ENCODE data around the gene THEM4. TPM values are rescaled to one million over a fixed set of nuclear protein-coding genes. Genes with fewer than 3 reads are reported as not detected.

THEM4 gene
- total RNA-seq, 1 experiment from 2014 or later: 18.6 TPM

GRCh38 chr1:151936653-151937052 lies 27.3 kb upstream of the THEM4 start:
- H3K4me3 Mint-ChIP-seq (ENCODE audit: low read depth, unreplicated experiment): peak overlapping the region; percentile 17
- peaks cover 38% of the 10 kb centered on the region for H3K4me1 Mint-ChIP-seq (ENCODE audit: low read depth, unreplicated experiment)
- intact Hi-C loops (cut with micrococcal nuclease; ENCODE audit: unreplicated experiment): loop anchor here (5.0 kb wide), 1 partner anchor 251 kb away; no protein-coding TSS in a partner anchor
- TF ChIP-seq CTCF (IDR thresholded peaks at IDR 0.05; ENCODE audit: unreplicated experiment): no peak
- BruUV-seq (replicated peaks): no TSS peak
- H3K27me3 Mint-ChIP-seq (ENCODE audit: unreplicated experiment): no peaks in the 10 kb centered on the region
- CTCF ChIA-PET: interaction anchor here (1.1 to 6.7 kb wide), 7 partner anchors 8 to 98 kb away, joined by 3 to 90 read pairs (median 6); no protein-coding TSS in a partner anchor
- DNase-seq: no peak
- peak overlapping the region; percentile 60 for H3K27ac Mint-ChIP-seq (ENCODE audit: unreplicated experiment)
- H3K36me3 Mint-ChIP-seq (ENCODE audit: insufficient read depth, unreplicated experiment): peaks cover 7% of the 10 kb centered on the region
- H3K9me3 Mint-ChIP-seq (ENCODE audit: low read depth, unreplicated experiment): no peaks in the 10 kb centered on the region

GRCh38 chr1:151935894-151936602 lies 26.7 kb upstream of the THEM4 start:
- no peak for TF ChIP-seq CTCF (IDR thresholded peaks at IDR 0.05; ENCODE audit: unreplicated experiment)
- no TSS peak for BruUV-seq (replicated peaks)
- intact Hi-C loops (cut with micrococcal nuclease; ENCODE audit: unreplicated experiment): loop anchor here (2.0 to 5.0 kb wide), 3 partner anchors 29 to 251 kb away; no protein-coding TSS in a partner anchor
- peak overlapping the region; percentile 60 for H3K27ac Mint-ChIP-seq (ENCODE audit: unreplicated experiment)
- peak overlapping the region; percentile 17 for H3K4me3 Mint-ChIP-seq (ENCODE audit: low read depth, unreplicated experiment)
- DNase-seq: no peak
- CTCF ChIA-PET: interaction anchor here (1.1 to 6.7 kb wide), 9 partner anchors 8 to 98 kb away, joined by 3 to 90 read pairs (median 6); no protein-coding TSS in a partner anchor
- H3K36me3 Mint-ChIP-seq (ENCODE audit: insufficient read depth, unreplicated experiment): peaks cover under 1% of the 10 kb centered on the region
- H3K4me1 Mint-ChIP-seq (ENCODE audit: low read depth, unreplicated experiment): peaks cover 32% of the 10 kb centered on the region
- H3K27me3 Mint-ChIP-seq (ENCODE audit: unreplicated experiment): no peaks in the 10 kb centered on the region
- no peaks in the 10 kb centered on the region for H3K9me3 Mint-ChIP-seq (ENCODE audit: low read depth, unreplicated experiment)

- Mint-ChIP-seq H3K36me3 (ENCODE audit: insufficient read depth, unreplicated experiment) (no peaks in the 10 kb centered on the region), H3K27ac (ENCODE audit: unreplicated experiment) (no peak overlapping the region), H3K4me1 (ENCODE audit: low read depth, unreplicated experiment) (peaks cover 28% of the 10 kb centered on the region), H3K27me3 (ENCODE audit: unreplicated experiment) (no peaks in the 10 kb centered on the region), H3K4me3 (ENCODE audit: low read depth, unreplicated experiment) (no peak overlapping the region), H3K9me3 (ENCODE audit: low read depth, unreplicated experiment) (no peaks in the 10 kb centered on the region)
- no peak for TF ChIP-seq CTCF (IDR thresholded peaks at IDR 0.05; ENCODE audit: unreplicated experiment)
- CTCF ChIA-PET: interaction anchor here (0.6 to 6.7 kb wide), 9 partner anchors 9 to 99 kb away, joined by 3 to 90 read pairs (median 6); no protein-coding TSS in a partner anchor
- BruUV-seq (replicated peaks): no TSS peak
- intact Hi-C loops (cut with micrococcal nuclease; ENCODE audit: unreplicated experiment): loop anchor here (2.0 to 5.0 kb wide), 3 partner anchors 30 to 252 kb away; no protein-coding TSS in a partner anchor
- DNase-seq: no peak
These were observed 25.8 kb upstream of the THEM4 start for GRCh38 chr1:151935154-151935553.

- peak; percentile 76 for DNase-seq
- no peaks in the 10 kb centered on the region for H3K36me3 Mint-ChIP-seq (ENCODE audit: insufficient read depth, unreplicated experiment)
- peaks cover 28% of the 10 kb centered on the region for H3K4me1 Mint-ChIP-seq (ENCODE audit: low read depth, unreplicated experiment)
- no peak overlapping the region for H3K27ac Mint-ChIP-seq (ENCODE audit: unreplicated experiment)
- H3K9me3 Mint-ChIP-seq (ENCODE audit: low read depth, unreplicated experiment): no peaks in the 10 kb centered on the region
- no peaks in the 10 kb centered on the region for H3K27me3 Mint-ChIP-seq (ENCODE audit: unreplicated experiment)
- H3K4me3 Mint-ChIP-seq (ENCODE audit: low read depth, unreplicated experiment): no peak overlapping the region
- intact Hi-C loops (cut with micrococcal nuclease; ENCODE audit: unreplicated experiment): loop anchor here (1.0 to 2.0 kb wide), 3 partner anchors 31 to 67 kb away; no protein-coding TSS in a partner anchor
- peak; percentile 79 for TF ChIP-seq CTCF (IDR thresholded peaks at IDR 0.05; ENCODE audit: unreplicated experiment)
- CTCF ChIA-PET: interaction anchor here (1.0 to 6.7 kb wide), 12 partner anchors 10 to 100 kb away, joined by 3 to 90 read pairs (median 6); partner anchors contain the start of gene THEM4
- no TSS peak for BruUV-seq (replicated peaks)
These were observed 24.8 kb upstream of the THEM4 start for GRCh38 chr1:151934048-151934493.
